CD14-positive monocyte (primary cell): ENCODE data around the gene SLC22A14. TPM values are rescaled to one million over a fixed set of nuclear protein-coding genes. Genes with fewer than 3 reads are reported as not detected.

Experiments used
- DNase-seq, 3 donors: peaks; one replicate each; pipeline ENCODE4 v3.0.0-alpha.2; 2011 to 2022
- H2AFZ ChIP-seq: 2 replicates; pipeline ENCODE4 v1.6.0; 2012; ENCODE audit warnings: mild to moderate bottlenecking, low read depth, low read length, inconsistent platforms; ENCODE audit not compliant: insufficient read depth, poor library complexity, severe bottlenecking
- H3K27ac ChIP-seq, 2 donors: 1 replicate in 1 of 2; 2 replicates in 1 of 2; pipeline ENCODE4 v1.5.1; 2012 to 2013; ENCODE audit warnings: low read length in 2 of 2, control low read depth in 1 of 2, inconsistent platforms in 1 of 2, low read depth in 1 of 2, mild to moderate bottlenecking in 1 of 2
- H3K27me3 ChIP-seq, 2 donors: one replicate each; pipeline versions ENCODE4 v1.6.0 to v1.6.1; 2011 to 2013; ENCODE audit warnings: low read length in 2 of 2; ENCODE audit not compliant: control insufficient read depth in 2 of 2, insufficient read depth in 2 of 2
- H3K36me3 ChIP-seq, 2 donors: replicated peaks in 1 of 2; 1 replicate in 1 of 2; 2 replicates in 1 of 2; pipeline versions ENCODE4 v1.5.1 to v1.6.1; 2012 to 2013; ENCODE audit warnings: low read length in 2 of 2, control low read depth in 1 of 2, inconsistent platforms in 1 of 2, mild to moderate bottlenecking in 1 of 2; ENCODE audit not compliant: insufficient read depth in 2 of 2, control insufficient read depth in 1 of 2
- H3K4me1 ChIP-seq, 2 donors: 1 replicate in 1 of 2; 2 replicates in 1 of 2; pipeline versions ENCODE4 v1.5.1 to v1.6.1; 2012 to 2013; ENCODE audit warnings: low read length in 2 of 2, control low read depth in 1 of 2, inconsistent platforms in 1 of 2, mild to moderate bottlenecking in 1 of 2, moderate library complexity in 1 of 2; ENCODE audit not compliant: insufficient read depth in 2 of 2, control insufficient read depth in 1 of 2
- H3K4me2 ChIP-seq: replicated peaks from 2 replicates; pipeline ENCODE3; 2012; ENCODE audit warnings: low read length, moderate library complexity, mild to moderate bottlenecking; ENCODE audit not compliant: poor library complexity, severe bottlenecking; ENCODE audit errors: extremely low read depth
- H3K4me3 ChIP-seq, 3 experiments: fragments of 200-600 bp in 1 of 3; sonication (generic) in 1 of 3; replicated peaks in 1 of 3; 1 replicate in 2 of 3; 2 replicates in 1 of 3; pipeline ENCODE4 v1.5.1; 2011 to 2013; ENCODE audit warnings: low read length in 3 of 3, mild to moderate bottlenecking in 3 of 3, control low read depth in 2 of 3, low read depth in 2 of 3, inconsistent platforms in 1 of 3, moderate library complexity in 1 of 3
- H3K79me2 ChIP-seq: 2 replicates; pipeline ENCODE4 v1.6.0; 2012; ENCODE audit warnings: mild to moderate bottlenecking, control low read depth, inconsistent platforms, low read length, moderate library complexity; ENCODE audit not compliant: insufficient read depth
- H3K9ac ChIP-seq: 2 replicates; pipeline ENCODE4 v1.6.0; 2017; ENCODE audit warnings: low read length, mild to moderate bottlenecking; ENCODE audit not compliant: insufficient read depth, poor library complexity, severe bottlenecking
- H3K9me3 ChIP-seq, 2 donors: replicated peaks in 1 of 2; 1 replicate in 1 of 2; 2 replicates in 1 of 2; pipeline versions ENCODE4 v1.5.1 to v1.6.1; 2012 to 2013; ENCODE audit warnings: low read length in 2 of 2, control low read depth in 1 of 2; ENCODE audit not compliant: control insufficient read depth in 1 of 2, insufficient read depth in 1 of 2
- H4K20me1 ChIP-seq: 2 replicates; pipeline ENCODE4 v1.6.0; 2012; ENCODE audit warnings: mild to moderate bottlenecking, low read length, control low read depth, moderate library complexity; ENCODE audit not compliant: insufficient read depth
- H3K27ac Mint-ChIP-seq, 7 donors: one replicate each; pipeline ENCODE4 v1.8.0; 2020; ENCODE audit warnings: mild to moderate bottlenecking in 7 of 7, mixed read lengths in 7 of 7, moderate library complexity in 6 of 7, inconsistent platforms in 2 of 7
- H3K27me3 Mint-ChIP-seq, 3 donors: one replicate each; pipeline ENCODE4 v1.8.0; 2021 to 2022; ENCODE audit warnings: low read depth in 3 of 3, mild to moderate bottlenecking in 3 of 3, mixed read lengths in 3 of 3, moderate library complexity in 3 of 3, inconsistent platforms in 1 of 3
- H3K36me3 Mint-ChIP-seq, 2 donors: one replicate each; pipeline ENCODE4 v1.8.0; 2020; ENCODE audit warnings: mixed read lengths in 2 of 2, inconsistent platforms in 1 of 2, mild to moderate bottlenecking in 1 of 2
- H3K4me1 Mint-ChIP-seq: one replicate; pipeline ENCODE4 v1.8.0; 2020; ENCODE audit warnings: mild to moderate bottlenecking, mixed read lengths
- H3K4me3 Mint-ChIP-seq, 2 donors: one replicate each; pipeline ENCODE4 v1.8.0; 2020; ENCODE audit warnings: mild to moderate bottlenecking in 2 of 2, mixed read lengths in 2 of 2, moderate library complexity in 1 of 2
- H3K9me3 Mint-ChIP-seq, 7 donors: one replicate each; pipeline ENCODE4 v1.8.0; 2020 to 2022; ENCODE audit warnings: mixed read lengths in 7 of 7, mild to moderate bottlenecking in 6 of 7, moderate library complexity in 6 of 7, inconsistent platforms in 2 of 7
- CTCF ChIP-seq: fragments of 200-600 bp; IDR thresholded peaks from one replicate; pipeline ENCODE4 v1.8.0; 2022; ENCODE audit warnings: antibody characterized with exemption, mild to moderate bottlenecking
- WGBS: methylation state at CpG from one replicate; pipeline ENCODE4 v1.1.5; 2013; ENCODE audit warnings: missing lambda C conversion rate; ENCODE audit not compliant: insufficient coverage; 5-methylcytosine and 5-hydroxymethylcytosine counted together
- intact Hi-C, 2 donors: fragments of 100-400 bp; cut with micrococcal nuclease; formaldehyde crosslinking; loops; one replicate each; pipeline versions ENCODE4 v1.15.0 to v1.15.1; 2023
- polyA plus RNA-seq, 3 donors: library from polyadenylated mRNA; depleted of rRNA in 1 of 3; unstranded in 2 of 3; stranded (reverse) in 1 of 3; fragments of 300-500 nt in 2 of 3; fragments of >200 nt in 1 of 3; fragmentation: Illumina TruSeq in 2 of 3; gene quantifications; 1 replicate in 2 of 3; 2 replicates in 1 of 3; pipeline ENCODE4 v1.2.3, GENCODE V29; 2012 to 2021

Gene SLC22A14
- polyA plus RNA-seq, 3 donors = 0.45 TPM; not detected in 2

- Histone ChIP-seq H2AFZ (no peak overlapping the region), H3K4me1 (peaks cover 7 to 8% of the 10 kb centered on the region in 2 donors), H3K79me2 (no peaks in the 10 kb centered on the region), H3K27ac (no peak overlapping the region), H3K9me3 (peaks cover 0 to 4% of the 10 kb centered on the region in 2 donors), H3K36me3 (no peaks in the 10 kb centered on the region), H3K9ac (no peak overlapping the region), H3K4me3 (no peak overlapping the region), H3K27me3 (no peaks in the 10 kb centered on the region), H3K4me2 (no peak overlapping the region), H4K20me1 (no peaks in the 10 kb centered on the region)
- intact Hi-C loops = no loop called here
- Mint-ChIP-seq H3K36me3 (peaks cover 12 to 15% of the 10 kb centered on the region in 2 donors), H3K27me3 (peaks cover 0 to 1% (median 1%) of the 10 kb centered on the region in 3 donors), H3K27ac (no peak overlapping the region), H3K4me3 (no peak overlapping the region), H3K4me1 (peaks cover 3% of the 10 kb centered on the region), H3K9me3 (peaks cover 0 to 4% (median 2%) of the 10 kb centered on the region in 7 donors)
- no peak for TF ChIP-seq CTCF
- no peak for DNase-seq
- WGBS = no CpG with 5 or more reads among the region's 4 CpGs
Measured at GRCh38 chr3:38353151-38353550, 71.1 kb downstream of the SLC22A14 start.

GRCh38 chr3:38354588-38355330, 72.7 kb downstream of the SLC22A14 start:
- H3K4me3 Mint-ChIP-seq = no peak overlapping the region
- H3K9ac ChIP-seq = no peak overlapping the region
- TF ChIP-seq CTCF = no peak
- H3K4me1 ChIP-seq = no peaks in the 10 kb centered on the region
- H3K79me2 ChIP-seq = no peaks in the 10 kb centered on the region
- H3K27me3 ChIP-seq = no peaks in the 10 kb centered on the region
- no peak overlapping the region for H3K4me2 ChIP-seq
- H4K20me1 ChIP-seq = no peaks in the 10 kb centered on the region
- H3K4me3 ChIP-seq = no peak overlapping the region
- no peak for DNase-seq
- intact Hi-C loops = no loop called here
- no peaks in the 10 kb centered on the region for H3K9me3 ChIP-seq
- no peaks in the 10 kb centered on the region for H3K36me3 ChIP-seq
- no peak overlapping the region for H2AFZ ChIP-seq
- no peak overlapping the region for H3K27ac ChIP-seq
- H3K27ac Mint-ChIP-seq = no peak overlapping the region
- H3K36me3 Mint-ChIP-seq = peaks cover 13 to 15% of the 10 kb centered on the region in 2 donors
- peaks cover 3% of the 10 kb centered on the region for H3K4me1 Mint-ChIP-seq
- peaks cover 0 to 1% (median 1%) of the 10 kb centered on the region in 3 donors for H3K27me3 Mint-ChIP-seq
- peaks cover 0 to 5% (median 2%) of the 10 kb centered on the region in 7 donors for H3K9me3 Mint-ChIP-seq
- 0% methylated on average over 1 of the region's 4 CpGs for WGBS
